Esophagus muscularis mucosa (tissue), 4 donors: ENCODE data around the gene EMX2.

ENCODE experiments used
- CTCF ChIP-seq, 3 experiments: fragments of 200-600 bp in 2 of 3; fragments of 450-650 bp in 1 of 3; sonication (generic) in 2 of 3; IDR thresholded peaks; one replicate each; pipeline ENCODE4 v1.5.1; 2017 to 2019; ENCODE audit warnings: antibody characterized with exemption in 3 of 3, mild to moderate bottlenecking in 2 of 3, moderate library complexity in 1 of 3
- EP300 ChIP-seq: sonication (generic); formaldehyde crosslinking; IDR thresholded peaks from one replicate; pipeline ENCODE4 v1.6.1; 2017; ENCODE audit warnings: antibody characterized with exemption
- POLR2AphosphoS5 ChIP-seq, 2 donors: sonication (generic); formaldehyde crosslinking; IDR thresholded peaks; one replicate each; pipeline ENCODE4 v1.6.1; 2017; ENCODE audit warnings: antibody characterized with exemption in 2 of 2

GRCh38 chr10:117514971-117515370 lies 27.6 kb upstream of the EMX2 start:
- no peak for TF ChIP-seq CTCF (IDR thresholded peaks at IDR 0.05)
- TF ChIP-seq POLR2AphosphoS5 (IDR thresholded peaks at IDR 0.05), result no peak
- no peak for TF ChIP-seq EP300
